ENCODE measurements around the gene CNBP.
"Not testable (repeated sequence)": the region's sequence is repeated elsewhere in the genome, so short reads cannot be mapped to it uniquely, and the experiment has no call there.

DNA sequence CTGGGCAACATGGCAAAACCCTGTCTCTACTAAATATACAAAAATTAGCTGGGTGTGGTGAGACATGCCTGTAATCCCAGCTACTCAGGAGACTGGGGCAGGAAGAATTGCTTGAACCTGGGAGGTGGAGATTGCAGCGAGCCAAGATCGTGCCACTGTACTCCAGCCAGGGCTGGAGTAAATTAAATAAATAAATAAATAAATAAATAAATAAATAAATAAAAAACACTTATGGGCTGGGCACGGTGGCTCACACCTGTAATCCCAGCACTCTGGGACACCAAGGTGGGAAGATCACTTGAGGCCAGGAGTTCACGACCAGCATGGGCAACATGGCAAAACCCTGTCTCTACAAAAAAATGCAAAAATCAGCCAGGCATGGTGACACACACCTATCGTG is 42.7 kb downstream of the CNBP start:
- TF ChIP-seq EZH2 (IDR thresholded peaks at IDR 0.05; ENCODE audit: low read length, missing control alignments), result not testable (repeated sequence)
- TF ChIP-seq, protein P1, sequence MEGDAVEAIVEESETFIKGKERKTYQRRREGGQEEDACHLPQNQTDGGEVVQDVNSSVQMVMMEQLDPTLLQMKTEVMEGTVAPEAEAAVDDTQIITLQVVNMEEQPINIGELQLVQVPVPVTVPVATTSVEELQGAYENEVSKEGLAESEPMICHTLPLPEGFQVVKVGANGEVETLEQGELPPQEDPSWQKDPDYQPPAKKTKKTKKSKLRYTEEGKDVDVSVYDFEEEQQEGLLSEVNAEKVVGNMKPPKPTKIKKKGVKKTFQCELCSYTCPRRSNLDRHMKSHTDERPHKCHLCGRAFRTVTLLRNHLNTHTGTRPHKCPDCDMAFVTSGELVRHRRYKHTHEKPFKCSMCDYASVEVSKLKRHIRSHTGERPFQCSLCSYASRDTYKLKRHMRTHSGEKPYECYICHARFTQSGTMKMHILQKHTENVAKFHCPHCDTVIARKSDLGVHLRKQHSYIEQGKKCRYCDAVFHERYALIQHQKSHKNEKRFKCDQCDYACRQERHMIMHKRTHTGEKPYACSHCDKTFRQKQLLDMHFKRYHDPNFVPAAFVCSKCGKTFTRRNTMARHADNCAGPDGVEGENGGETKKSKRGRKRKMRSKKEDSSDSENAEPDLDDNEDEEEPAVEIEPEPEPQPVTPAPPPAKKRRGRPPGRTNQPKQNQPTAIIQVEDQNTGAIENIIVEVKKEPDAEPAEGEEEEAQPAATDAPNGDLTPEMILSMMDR (conservative IDR thresholded peaks at IDR 0.05 in 1 of 2, IDR thresholded peaks at IDR 0.05 in 1 of 2; ENCODE audit: low read depth in 1 of 2, low read length in 2 of 2), result not testable (repeated sequence)

Measured in fibroblast of lung (primary cell).